GM20431 (cell line): ENCODE results near the gene ATP4B.

Experiments
- in situ Hi-C: fragments of 300-500 bp; cut with MseI, MboI; formaldehyde crosslinking; loops from one replicate; pipeline ENCODE4 v1.15.0; 2020; ENCODE audit warnings: low sequenced_read_pairs; ENCODE audit not compliant: unreplicated experiment

Gene ATP4B

DNA sequence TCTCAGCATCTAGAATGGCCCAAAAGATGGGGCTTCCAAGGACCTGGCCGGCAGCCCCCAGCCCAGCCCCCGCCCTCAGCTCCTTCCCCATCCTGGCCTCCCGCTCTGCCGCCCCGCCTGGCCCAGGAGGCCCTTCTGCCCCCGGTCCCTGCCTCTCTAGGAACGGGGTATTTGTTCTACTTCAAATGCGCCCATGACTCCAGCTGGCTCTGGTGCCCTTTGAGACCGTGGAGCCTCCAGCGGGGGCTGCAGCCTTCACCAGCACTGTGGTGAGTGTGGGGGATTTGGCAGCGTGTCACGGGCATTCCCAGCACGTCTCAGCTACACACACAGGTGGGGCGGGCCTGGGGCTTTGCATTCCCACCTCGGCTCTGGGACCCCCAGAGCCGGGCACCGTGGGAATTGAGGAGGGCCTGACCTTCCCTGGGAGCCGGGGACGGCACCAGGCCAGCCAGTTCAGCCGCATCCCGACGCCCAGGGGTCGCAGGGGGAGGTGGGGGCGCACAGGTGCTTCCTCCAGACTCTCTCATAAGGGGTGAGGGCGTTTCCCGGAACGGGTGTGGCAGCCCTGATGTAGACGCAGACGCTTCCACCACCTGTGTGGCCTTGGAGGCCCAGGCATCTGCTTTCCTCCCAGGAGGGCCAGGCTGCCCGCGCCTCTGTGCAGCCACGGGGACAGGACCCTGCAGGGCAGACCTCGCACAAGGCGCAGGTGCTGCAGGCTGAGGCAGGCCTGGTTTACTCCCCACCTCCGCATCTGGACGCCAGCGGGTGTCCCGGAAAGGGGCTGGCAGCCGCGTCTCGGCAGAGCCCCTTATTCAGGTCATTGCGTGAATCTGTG lies 947 bp downstream of the ATP4B start:
- in situ Hi-C loops, result no loop called here

DNA sequence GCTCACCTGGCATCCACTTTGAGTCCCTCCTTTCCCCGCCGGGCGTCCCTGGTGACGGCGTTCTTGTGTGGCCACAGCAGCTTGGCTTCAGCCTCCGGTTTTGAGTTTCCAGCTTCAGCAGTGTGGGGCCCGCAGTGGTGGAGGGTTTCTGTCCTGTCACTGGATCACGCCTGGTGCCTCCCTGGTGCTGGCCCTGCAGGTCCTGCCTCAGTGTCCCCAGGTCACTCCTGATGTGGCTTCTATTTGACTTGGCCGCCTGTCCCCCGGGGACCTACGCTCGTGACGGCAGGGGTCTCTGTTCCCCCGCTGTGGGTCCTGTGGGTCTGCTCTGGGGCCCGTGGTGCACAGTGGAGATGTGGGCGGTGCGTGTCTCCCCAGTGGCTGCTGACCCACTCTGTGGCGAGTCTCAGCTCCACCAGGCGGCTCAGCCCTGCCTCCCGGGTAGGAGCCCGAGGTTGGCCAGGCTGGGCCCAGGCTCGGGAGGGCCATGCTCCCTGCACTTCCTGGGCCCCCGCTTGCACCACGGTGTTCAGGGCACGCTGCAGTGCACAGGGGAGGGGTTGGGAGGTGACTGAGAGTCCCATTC lies 1.9 kb downstream of the ATP4B start:
- in situ Hi-C loops, result no loop called here

DNA sequence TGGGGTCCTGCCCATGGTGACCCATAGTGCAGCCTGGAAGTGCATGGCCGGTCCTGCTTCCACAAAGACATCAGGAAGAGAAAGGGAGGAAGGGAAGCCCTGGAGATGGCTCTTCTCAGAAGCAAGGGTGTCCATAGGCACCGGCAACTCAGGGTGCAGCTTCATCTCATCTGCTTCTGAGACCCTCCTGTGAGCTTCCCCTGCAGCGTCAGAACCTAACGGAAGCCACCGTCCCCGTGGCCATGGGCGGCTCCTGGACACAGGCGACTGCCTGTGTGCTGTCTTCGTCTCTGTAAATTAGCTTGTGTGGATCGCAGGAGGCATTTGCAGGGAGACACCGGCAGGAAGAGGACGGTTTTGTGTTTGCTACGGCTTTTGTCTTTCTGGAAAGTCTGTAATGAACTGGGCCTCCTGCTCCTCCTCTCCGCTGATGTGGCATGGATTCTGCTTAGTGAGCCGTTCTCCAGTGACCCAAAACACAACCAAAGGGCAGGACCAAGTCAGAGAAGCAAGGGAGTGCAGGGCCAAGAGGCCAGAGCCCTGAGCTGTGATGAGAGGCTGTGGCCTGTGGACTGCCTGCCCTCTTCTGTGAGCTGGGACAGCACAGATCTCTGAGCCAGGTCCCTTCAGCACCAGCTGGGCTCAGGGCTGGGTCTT lies 2.5 kb downstream of the ATP4B start:
- in situ Hi-C loops, result no loop called here

- in situ Hi-C loops, result no loop called here
These were observed 3.2 kb downstream of the ATP4B start for GRCh38 chr13:113654591-113655345.

- in situ Hi-C loops, result no loop called here
These were observed 3.8 kb downstream of the ATP4B start for GRCh38 chr13:113654175-113654560.

- in situ Hi-C loops, result no loop called here
These were observed 4.5 kb downstream of the ATP4B start for GRCh38 chr13:113653264-113654174.

DNA sequence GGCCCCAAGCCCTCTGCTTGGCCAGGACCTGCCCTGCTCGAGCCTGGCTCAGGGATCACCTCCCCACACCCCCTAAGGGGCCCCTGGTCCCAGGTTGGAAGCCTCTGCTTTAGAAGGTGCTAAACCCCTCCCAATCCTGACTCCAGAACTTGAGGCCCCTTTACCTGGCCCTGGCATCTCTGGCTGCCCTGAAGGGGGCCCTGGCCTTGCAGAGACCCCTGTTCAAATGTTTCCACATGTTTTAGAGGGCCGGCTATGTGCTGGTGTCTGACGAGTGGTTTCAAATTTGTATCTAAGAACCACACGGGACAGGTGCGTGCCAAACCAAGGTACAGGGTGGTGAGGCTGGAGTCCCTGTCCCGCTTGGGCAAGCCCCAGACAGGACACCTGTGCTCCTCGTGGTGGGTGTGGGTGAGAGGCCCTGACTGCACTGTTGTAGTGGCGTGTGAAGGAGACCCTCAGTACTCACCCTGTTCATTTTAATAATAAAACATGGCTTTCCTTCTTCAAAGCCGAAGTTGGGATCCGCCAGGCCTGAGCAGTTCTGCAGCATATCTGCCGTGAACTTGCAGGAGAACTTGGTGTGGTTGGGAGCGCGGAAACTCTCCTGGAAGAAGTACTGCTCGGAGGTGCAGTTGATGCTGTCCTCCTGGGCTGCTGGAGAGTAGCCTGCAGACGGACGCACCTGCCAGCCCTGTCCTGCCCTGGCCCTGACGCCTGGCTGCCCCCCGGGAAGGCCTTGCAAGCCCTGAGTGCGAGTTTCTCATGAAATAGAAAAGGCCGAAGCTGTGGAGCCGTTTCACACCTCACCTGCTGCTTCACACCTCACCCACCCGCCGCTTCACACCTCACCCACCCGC lies 5.4 kb downstream of the ATP4B start:
- in situ Hi-C loops, result no loop called here

DNA sequence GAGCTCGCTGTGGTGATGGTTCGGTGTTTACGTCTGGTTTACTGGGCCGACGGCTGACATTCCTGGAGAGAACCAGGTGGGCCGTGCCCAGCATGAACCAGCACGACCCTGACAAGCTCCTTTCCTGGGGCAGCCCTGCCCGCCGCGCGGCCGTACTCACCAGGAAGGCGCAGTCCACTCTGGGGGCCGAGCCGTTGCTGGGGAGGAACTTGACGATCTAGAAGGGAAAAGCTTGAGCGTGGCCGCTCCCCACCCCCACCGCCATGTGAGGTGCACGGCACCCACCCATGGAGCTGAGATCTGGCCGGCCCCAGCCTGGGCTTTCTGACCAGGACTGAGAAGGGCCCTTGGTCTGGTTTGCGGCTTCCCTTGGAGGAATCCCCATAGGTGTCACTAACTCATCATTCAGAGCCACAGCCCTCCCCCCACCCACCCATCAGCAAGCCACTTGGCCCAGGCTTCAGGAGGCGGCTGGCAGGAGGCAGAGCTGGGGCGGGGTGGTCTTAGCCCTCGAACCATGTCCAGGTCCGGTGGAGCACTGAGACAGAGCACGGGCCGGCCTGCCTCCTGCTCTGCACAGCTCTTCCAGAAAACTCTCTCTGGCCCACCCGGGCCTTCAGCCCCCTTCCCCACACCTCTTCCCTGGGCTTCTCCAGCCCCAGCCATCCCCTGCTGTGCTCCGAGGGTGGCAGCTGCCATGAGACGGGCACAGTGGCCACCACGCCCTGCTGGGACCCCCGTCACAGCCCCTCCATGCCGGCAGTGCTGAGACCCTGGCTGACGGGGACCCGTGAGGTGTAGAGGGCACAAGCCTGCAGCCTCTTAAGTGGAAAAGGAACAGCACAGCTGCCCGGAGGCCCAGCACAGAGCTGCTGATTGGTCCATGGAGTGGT lies 6.2 kb downstream of the ATP4B start:
- in situ Hi-C loops, result no loop called here

GRCh38 chr13:113650731-113651148 lies 7.3 kb downstream of the ATP4B start:
- in situ Hi-C loops, result no loop called here

DNA sequence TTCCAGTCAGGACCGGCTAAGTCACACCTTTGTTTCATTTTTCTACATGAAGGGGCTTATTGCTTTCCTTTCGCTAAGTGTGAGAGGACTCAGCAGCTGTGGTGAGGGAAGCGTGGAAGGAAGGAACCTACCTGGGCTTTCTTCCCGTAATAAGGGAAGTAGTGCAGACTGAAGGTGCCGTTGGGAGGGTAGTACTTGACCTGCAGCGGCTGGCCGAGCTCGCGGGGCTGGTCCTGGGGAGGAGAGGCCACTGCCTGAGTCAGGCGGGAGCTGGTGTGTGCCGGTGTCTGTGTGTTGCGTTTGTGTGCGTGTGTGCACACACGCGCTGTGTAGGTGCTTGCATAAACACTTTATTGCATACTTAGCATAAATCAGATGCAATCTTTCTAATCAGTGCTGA lies 7.7 kb downstream of the ATP4B start:
- in situ Hi-C loops, result no loop called here

DNA sequence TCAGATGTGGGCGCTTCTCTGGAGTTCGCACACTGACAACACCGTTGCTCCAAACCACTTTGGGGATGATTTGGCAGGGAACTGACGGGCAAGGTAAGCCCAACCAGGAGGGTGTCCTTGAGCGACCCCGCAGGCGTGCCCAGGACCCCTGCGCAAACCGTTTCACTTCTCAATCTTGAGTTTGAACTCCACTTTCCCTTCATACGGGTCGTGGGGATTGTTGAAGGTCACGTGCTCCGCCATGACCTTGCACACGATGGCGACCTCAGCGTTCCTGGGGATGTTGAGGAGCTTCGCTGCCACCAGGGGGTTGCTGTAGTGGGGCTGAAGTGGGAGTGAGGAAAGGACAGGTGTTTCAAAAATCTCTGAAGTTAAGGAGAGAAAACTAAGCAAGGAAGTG lies 8.8 kb downstream of the ATP4B start:
- in situ Hi-C loops, result no loop called here

- in situ Hi-C loops, result no loop called here
These were observed 9.8 kb downstream of the ATP4B start for GRCh38 chr13:113648216-113648610.

DNA sequence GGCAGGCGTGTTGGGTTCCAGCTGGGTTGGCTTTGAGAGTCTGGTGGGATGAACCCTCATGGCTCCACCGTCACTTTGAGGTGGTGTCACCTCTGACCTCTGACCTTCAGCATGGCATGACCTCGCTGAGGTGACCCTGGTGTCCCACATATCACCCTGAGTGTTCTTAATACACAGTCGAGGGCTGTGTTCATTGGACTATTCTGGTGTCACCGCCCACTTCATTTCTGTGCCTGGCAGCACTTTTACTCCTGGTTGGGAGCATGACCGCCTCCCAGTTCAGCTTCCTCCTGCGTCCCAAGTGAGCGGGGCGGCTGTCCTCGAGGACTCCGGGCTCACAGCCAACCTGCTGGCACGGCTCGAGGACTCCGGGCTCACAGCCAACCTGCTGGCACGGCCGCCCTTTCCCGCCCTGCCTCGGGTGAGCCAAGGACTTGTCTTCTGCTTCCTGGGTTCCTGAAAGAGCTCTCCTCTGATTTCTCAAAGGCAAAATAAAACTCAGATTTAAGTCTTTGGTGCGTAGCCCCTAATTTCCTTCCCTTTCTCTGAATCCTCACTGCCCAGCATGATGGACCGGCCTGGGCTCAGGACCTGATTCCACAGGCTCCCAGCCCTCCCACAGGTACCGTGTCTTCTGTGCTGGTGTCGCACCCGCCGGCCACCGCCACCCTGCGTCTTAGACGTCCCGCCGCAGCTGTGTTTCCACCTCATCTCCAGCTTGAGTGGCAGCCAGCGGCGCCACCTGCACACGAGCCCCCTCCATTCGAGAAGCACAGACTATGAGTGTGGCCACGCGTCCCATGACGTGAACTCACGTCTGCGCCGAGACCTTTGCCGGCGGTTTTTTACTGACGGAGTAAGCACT lies 10.4 kb downstream of the ATP4B start:
- in situ Hi-C loops, result no loop called here

- in situ Hi-C loops, result no loop called here
These were observed 11.1 kb downstream of the ATP4B start for GRCh38 chr13:113646921-113647340.

DNA sequence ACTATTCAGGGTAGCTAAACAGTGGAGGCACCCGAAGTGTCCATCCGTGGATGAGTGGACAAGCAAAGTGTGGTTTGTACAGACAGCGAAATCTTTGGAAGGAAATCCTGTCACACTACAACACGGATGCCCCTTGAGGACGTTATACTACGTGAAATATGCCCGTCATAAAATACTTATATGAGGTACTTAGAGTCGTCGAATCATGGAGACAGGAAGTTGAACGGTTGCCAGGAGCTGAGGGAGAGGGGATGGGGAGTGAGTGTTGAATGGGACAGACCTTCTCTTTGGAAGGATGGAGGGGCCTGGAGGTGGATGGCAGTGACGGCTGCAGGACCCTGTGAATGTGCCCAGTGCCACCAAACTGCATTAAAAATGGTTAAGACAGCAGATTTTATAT lies 11.6 kb downstream of the ATP4B start:
- in situ Hi-C loops, result no loop called here

- in situ Hi-C loops, result no loop called here
These were observed 12.7 kb downstream of the ATP4B start for GRCh38 chr13:113645329-113645728.

- in situ Hi-C loops, result no loop called here
These were observed 13.2 kb downstream of the ATP4B start for GRCh38 chr13:113644800-113645199.
